OCI-LY1 (cell line): ENCODE results near the gene CYYR1.

Source experiments
- H2AFZ ChIP-seq: fragments of 200-600 bp; sonication (generic), shearing (Covaris generic); 2 replicates; pipeline ENCODE4 v1.6.0; 2014; ENCODE audit warnings: antibody characterized with exemption, mild to moderate bottlenecking, low read length
- H3F3A ChIP-seq: fragments of 200-600 bp; sonication (generic), shearing (Covaris generic); 2 replicates; pipeline ENCODE4 v1.6.0; 2014; ENCODE audit warnings: mild to moderate bottlenecking, antibody characterized with exemption, low read length, moderate library complexity; ENCODE audit not compliant: insufficient read depth
- H3K27ac ChIP-seq: fragments of 200-600 bp; sonication (generic); 2 replicates; pipeline ENCODE4 v1.5.1; 2014; ENCODE audit warnings: low read length, mixed run types, mild to moderate bottlenecking, low read depth; ENCODE audit not compliant: poor library complexity, severe bottlenecking
- H3K27me3 ChIP-seq: fragments of 200-600 bp; sonication (generic); 2 replicates; pipeline ENCODE4 v1.6.0; 2014; ENCODE audit warnings: antibody characterized with exemption, mild to moderate bottlenecking, low read length, moderate library complexity; ENCODE audit not compliant: insufficient read depth
- H3K36me3 ChIP-seq: fragments of 200-600 bp; sonication (generic); 2 replicates; pipeline ENCODE4 v1.6.1; 2014; ENCODE audit warnings: mild to moderate bottlenecking, antibody characterized with exemption, low read length, moderate library complexity, mixed read lengths; ENCODE audit not compliant: insufficient read depth
- H3K4me1 ChIP-seq: fragments of 200-600 bp; sonication (generic); 2 replicates; pipeline ENCODE4 v1.5.1; 2014; ENCODE audit warnings: mild to moderate bottlenecking, low read length, moderate library complexity; ENCODE audit not compliant: insufficient read depth, severe bottlenecking
- H3K4me2 ChIP-seq: fragments of 200-600 bp; sonication (generic), shearing (Covaris generic); 2 replicates; pipeline ENCODE4 v1.6.1; 2014; ENCODE audit warnings: low read length
- H3K4me3 ChIP-seq: fragments of 200-600 bp; sonication (generic); 2 replicates; pipeline ENCODE4 v1.5.1; 2014; ENCODE audit warnings: low read length, low read depth, mild to moderate bottlenecking, mixed read lengths; ENCODE audit not compliant: poor library complexity, severe bottlenecking
- H3K79me2 ChIP-seq: fragments of 200-600 bp; shearing (Covaris generic); 2 replicates; pipeline ENCODE4 v1.6.1; 2016; ENCODE audit warnings: mixed run types, low read length, mixed read lengths; ENCODE audit not compliant: insufficient read depth
- H3K9ac ChIP-seq: fragments of 200-600 bp; sonication (generic), shearing (Covaris generic); 2 replicates; pipeline ENCODE4 v1.6.1; 2014; ENCODE audit warnings: mild to moderate bottlenecking, low read length, mixed read lengths
- H3K9me2 ChIP-seq: fragments of 200-600 bp; sonication (generic), shearing (Covaris generic); 2 replicates; pipeline ENCODE4 v1.6.1; 2014; ENCODE audit warnings: low read depth, mild to moderate bottlenecking, low read length, mixed read lengths
- H3K9me3 ChIP-seq: fragments of 200-600 bp; shearing (Covaris generic); 2 replicates; pipeline ENCODE4 v1.6.1; 2014; ENCODE audit warnings: low read length, mixed read lengths
- H4K20me1 ChIP-seq: fragments of 200-600 bp; sonication (generic), shearing (Covaris generic); 2 replicates; pipeline ENCODE4 v1.6.0; 2016; ENCODE audit warnings: mild to moderate bottlenecking, low read length; ENCODE audit not compliant: insufficient read depth
- EZH2 ChIP-seq: fragments of 200-600 bp; sonication (generic), shearing (Covaris generic); IDR thresholded peaks from 2 replicates; pipeline ENCODE4 v1.8.0; 2017; ENCODE audit warnings: borderline replicate concordance, mixed run types, mild to moderate bottlenecking, antibody characterized with exemption, low read length, moderate library complexity, mixed read lengths
- TF ChIP-seq, protein P1 (sequence below): fragments of 200-600 bp; sonication (generic), shearing (Covaris generic); IDR thresholded peaks from 2 replicates; pipeline ENCODE4 v1.5.1; 2017; ENCODE audit warnings: mild to moderate bottlenecking, antibody characterized with exemption, low read length, moderate library complexity, mixed read lengths

The CYYR1 gene

DNA sequence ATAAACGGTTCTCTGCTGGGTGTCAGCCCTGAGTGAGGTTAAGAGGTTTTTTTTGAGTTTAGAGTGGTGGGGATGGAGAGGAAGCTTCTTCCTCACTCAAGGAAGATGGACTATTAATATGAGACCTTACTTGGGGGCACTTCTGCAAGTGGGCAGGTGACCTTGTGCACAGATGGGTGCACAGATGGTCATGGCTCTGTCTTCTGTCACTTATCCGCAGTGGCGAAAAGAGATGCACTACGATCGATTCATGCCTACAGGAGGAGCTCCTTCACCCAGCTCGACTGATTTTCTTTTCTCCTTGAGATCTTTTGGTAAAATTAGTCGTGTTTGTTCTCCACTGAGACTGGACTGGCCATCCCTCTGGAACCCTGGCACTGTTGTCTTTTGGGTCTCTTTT is 22.9 kb upstream of the CYYR1 start:
- Histone ChIP-seq H3K9me2 (no peaks in the 10 kb centered on the region), H3K4me2 (no peak overlapping the region), H3K9ac (no peak overlapping the region), H3K79me2 (no peaks in the 10 kb centered on the region), H3K27ac (no peak overlapping the region), H3F3A (no peaks in the 10 kb centered on the region), H3K4me1 (no peaks in the 10 kb centered on the region), H4K20me1 (no peaks in the 10 kb centered on the region), H3K27me3 (no peaks in the 10 kb centered on the region), H2AFZ (no peak overlapping the region), H3K4me3 (no peak overlapping the region), H3K36me3 (no peaks in the 10 kb centered on the region), H3K9me3 (no peaks in the 10 kb centered on the region)
- TF ChIP-seq, protein P1, sequence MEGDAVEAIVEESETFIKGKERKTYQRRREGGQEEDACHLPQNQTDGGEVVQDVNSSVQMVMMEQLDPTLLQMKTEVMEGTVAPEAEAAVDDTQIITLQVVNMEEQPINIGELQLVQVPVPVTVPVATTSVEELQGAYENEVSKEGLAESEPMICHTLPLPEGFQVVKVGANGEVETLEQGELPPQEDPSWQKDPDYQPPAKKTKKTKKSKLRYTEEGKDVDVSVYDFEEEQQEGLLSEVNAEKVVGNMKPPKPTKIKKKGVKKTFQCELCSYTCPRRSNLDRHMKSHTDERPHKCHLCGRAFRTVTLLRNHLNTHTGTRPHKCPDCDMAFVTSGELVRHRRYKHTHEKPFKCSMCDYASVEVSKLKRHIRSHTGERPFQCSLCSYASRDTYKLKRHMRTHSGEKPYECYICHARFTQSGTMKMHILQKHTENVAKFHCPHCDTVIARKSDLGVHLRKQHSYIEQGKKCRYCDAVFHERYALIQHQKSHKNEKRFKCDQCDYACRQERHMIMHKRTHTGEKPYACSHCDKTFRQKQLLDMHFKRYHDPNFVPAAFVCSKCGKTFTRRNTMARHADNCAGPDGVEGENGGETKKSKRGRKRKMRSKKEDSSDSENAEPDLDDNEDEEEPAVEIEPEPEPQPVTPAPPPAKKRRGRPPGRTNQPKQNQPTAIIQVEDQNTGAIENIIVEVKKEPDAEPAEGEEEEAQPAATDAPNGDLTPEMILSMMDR, result no peak
- TF ChIP-seq EZH2, result no peak

DNA sequence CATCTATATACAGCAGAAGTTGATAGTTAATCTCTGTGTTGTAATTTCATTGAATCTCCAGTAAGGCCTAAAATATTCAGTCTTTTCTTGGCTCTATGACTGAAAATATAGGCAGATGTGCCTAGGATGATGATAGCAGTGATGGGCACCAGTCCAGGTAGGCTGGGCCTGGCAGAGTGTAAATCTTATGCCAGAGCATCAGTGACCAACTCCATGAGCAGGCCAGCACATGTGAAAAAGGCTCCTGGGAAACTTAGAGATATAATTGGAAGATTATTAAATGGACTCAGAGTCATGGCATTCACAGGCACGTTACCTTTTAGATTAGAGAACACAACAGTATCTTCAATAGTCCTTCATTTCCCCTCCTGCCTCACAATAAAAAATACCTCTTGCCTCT is 20.7 kb upstream of the CYYR1 start:
- no peaks in the 10 kb centered on the region for H3K27me3 ChIP-seq
- H4K20me1 ChIP-seq, result no peaks in the 10 kb centered on the region
- no peaks in the 10 kb centered on the region for H3K4me1 ChIP-seq
- TF ChIP-seq, protein P1, result no peak
- no peak for TF ChIP-seq EZH2
- H3K4me2 ChIP-seq, result no peak overlapping the region
- no peak overlapping the region for H3K4me3 ChIP-seq
- H3F3A ChIP-seq, result no peaks in the 10 kb centered on the region
- no peak overlapping the region for H3K9ac ChIP-seq
- H3K79me2 ChIP-seq, result no peaks in the 10 kb centered on the region
- H2AFZ ChIP-seq, result no peak overlapping the region
- H3K9me2 ChIP-seq, result no peaks in the 10 kb centered on the region
- no peaks in the 10 kb centered on the region for H3K36me3 ChIP-seq
- no peak overlapping the region for H3K27ac ChIP-seq
- no peaks in the 10 kb centered on the region for H3K9me3 ChIP-seq

DNA sequence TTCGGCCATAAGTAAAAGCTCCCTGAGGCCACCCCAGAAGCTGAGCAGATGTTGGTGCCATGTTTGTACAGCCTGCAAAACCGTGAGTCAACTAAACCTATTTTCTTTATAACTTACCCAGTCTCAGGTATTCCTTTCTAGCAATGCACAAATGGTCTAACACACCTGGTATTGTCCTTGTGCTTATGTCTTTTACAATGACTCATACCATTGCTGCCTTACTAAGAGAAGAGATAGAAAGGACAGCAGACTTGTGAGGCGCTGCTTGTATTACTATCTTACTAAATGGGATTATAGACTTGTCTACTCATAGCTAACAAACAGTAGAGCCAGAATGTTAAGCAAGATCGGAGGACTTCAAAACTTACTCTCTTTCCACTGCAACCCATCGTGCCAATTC is 18.5 kb upstream of the CYYR1 start:
- no peaks in the 10 kb centered on the region for H3K9me2 ChIP-seq
- H3K4me3 ChIP-seq, result no peak overlapping the region
- H3K79me2 ChIP-seq, result no peaks in the 10 kb centered on the region
- no peaks in the 10 kb centered on the region for H3K9me3 ChIP-seq
- H3K4me2 ChIP-seq, result no peak overlapping the region
- H3K27ac ChIP-seq, result no peak overlapping the region
- H3K27me3 ChIP-seq, result no peaks in the 10 kb centered on the region
- H3F3A ChIP-seq, result no peaks in the 10 kb centered on the region
- peaks cover 8% of the 10 kb centered on the region for H3K4me1 ChIP-seq
- no peak overlapping the region for H2AFZ ChIP-seq
- no peak overlapping the region for H3K9ac ChIP-seq
- H4K20me1 ChIP-seq, result no peaks in the 10 kb centered on the region
- H3K36me3 ChIP-seq, result no peaks in the 10 kb centered on the region
- TF ChIP-seq EZH2, result no peak
- TF ChIP-seq, protein P1, result no peak
